SK-MEL-5 (cell line): ENCODE data around the gene PIGR. TPM values are rescaled to one million over a fixed set of nuclear protein-coding genes. Genes with fewer than 3 reads are reported as not detected.

ENCODE experiments used
- DNase-seq: peaks from one replicate; pipeline ENCODE4 v3.0.0-alpha.2; 2016; ENCODE audit warnings: low read depth, low spot score
- in situ Hi-C: cut with HindIII; loops from 2 replicates; pipeline ENCODE4 v1.10.0; 2016; ENCODE audit warnings: low sequenced_read_pairs, high pct_unique_total_duplicates, low pct_unique_long_range_greater_than_20kb
- polyA plus RNA-seq, 2 experiments: library from polyadenylated mRNA; depleted of rRNA; stranded (reverse); fragments of >200 nt; gene quantifications; 2 replicates each; pipeline ENCODE4 v1.2.3, GENCODE V29; 2015
- total RNA-seq: library from RNA; depleted of rRNA; stranded (reverse); fragments of >200 nt; shearing (Covaris generic); gene quantifications from 2 replicates; pipeline ENCODE4 v1.2.3, GENCODE V29; 2014; rRNA removed

The PIGR gene
- total RNA-seq = not detected in 2 replicates
- polyA plus RNA-seq (2015; cell fraction: cytosol; rRNA removed) = 0.01 TPM in 1 of 2 replicates, not detected in the other
- polyA plus RNA-seq (2015; cell fraction: nucleus; rRNA removed) = not detected in 2 replicates

- in situ Hi-C loops = no loop called here
- no peak for DNase-seq
Observed at GRCh38 chr1:206946261-206946660, at the start of gene PIGR. PIGR (minus strand) TSS chr1:206946466; CDS start chr1:206940531, 5,935 bp downstream.

DNA sequence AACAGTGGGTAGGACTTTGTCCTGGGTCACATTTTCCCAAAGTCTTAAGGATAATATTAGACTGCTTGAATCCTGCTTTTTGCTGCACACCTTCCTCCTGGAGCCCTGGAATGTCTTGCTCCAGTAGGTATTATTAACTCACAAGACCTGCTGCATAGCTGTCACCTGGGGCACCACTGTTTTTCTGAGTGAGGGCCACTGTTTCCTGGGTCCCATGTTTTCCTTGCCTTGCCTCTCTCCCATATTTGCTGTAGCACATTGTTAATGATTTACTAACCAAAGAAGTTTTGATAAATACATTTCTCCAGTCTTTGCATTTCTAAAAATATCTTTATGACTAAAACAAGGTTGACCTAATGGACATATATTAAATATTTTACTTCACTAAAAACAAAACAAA lies 46.5 kb upstream of the PIGR start:
- DNase-seq = no peak
- in situ Hi-C loops = no loop called here

- in situ Hi-C loops = no loop called here
- no peak for DNase-seq
Observed at GRCh38 chr1:206987873-206988272, 41.6 kb upstream of the PIGR start.

GRCh38 chr1:206986885-206987284 lies 40.6 kb upstream of the PIGR start:
- in situ Hi-C loops = no loop called here
- no peak for DNase-seq

GRCh38 chr1:206986402-206986801 lies 40.1 kb upstream of the PIGR start:
- no peak for DNase-seq
- in situ Hi-C loops = no loop called here

GRCh38 chr1:206985162-206985749 lies 39.0 kb upstream of the PIGR start:
- DNase-seq = no peak

GRCh38 chr1:206982216-206982615 lies 36.0 kb upstream of the PIGR start:
- DNase-seq = peak; percentile 75
- in situ Hi-C loops = no loop called here

More at GRCh38 chr1:206985162-206985749, 39.0 kb upstream of the PIGR start:
- in situ Hi-C loops = no loop called here

DNA sequence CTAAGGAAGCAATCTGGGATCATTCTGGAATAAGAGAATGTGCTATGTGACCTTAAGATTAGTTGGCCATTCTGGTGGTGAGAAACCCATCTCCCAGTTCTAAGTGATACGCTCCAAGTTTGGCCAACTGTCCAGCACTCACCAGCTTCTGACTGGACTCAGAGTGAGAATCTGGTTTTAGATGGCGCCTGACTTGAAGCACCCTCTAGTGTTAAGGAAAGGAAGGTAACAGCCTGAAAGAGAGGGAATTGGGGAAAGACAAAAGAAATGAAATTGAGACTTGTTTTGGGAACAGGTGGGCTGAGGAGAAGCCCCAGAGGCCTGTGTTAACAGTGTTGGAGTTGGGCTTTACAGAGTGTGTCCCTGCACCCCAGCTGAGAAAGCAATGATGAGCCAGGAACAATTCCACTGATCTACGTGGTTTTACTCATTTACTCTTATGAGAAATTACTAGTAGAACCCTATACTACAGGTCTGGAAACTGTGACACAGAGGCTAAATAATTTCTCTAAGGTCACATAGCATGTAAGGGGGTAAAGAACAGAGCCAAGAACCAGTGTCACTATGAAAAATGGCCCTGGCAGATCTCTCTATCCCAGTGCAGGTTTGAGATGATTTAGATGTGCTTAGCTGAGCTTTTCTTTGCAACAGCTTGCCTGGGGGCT lies 33.2 kb upstream of the PIGR start:
- in situ Hi-C loops = no loop called here
- DNase-seq = peak; percentile 62

DNA sequence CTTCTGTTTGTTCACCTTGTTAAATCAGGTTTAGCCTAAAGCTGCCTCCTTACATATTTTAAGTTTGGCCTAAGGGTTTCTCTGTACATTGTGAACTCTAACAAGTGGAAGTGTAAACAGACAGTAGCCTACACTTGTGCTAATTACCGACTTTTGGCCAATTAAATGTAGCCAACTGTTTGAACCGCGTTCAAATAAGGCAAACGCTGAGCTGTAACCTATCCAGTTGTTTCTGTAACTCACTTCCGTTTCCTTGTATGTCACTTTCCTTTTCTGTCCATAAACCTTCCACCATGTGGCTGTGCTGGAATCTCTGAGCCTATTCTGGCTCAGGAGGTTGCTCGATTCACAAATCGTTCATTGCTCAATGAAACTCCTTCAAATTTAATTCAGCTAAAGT lies 32.0 kb upstream of the PIGR start:
- DNase-seq = no peak
- in situ Hi-C loops = no loop called here

DNA sequence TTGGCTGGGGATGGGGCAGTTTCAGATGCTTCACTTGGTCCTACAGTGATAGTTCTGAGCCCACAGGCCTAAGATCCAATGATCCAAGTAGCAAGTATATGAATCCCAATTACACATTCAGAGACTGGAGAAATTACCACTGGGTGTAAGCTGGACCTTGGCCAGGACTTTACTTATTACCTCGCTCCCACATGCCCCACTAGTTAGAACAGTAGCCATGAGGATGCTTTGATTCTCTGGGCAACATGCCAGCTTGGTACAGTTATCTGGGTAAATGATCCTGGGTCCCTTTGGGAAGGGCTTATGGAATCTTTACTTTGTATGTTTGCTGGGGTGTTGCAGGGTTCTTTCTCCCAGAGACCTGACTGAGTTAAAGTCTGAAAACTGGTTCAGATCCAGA lies 29.0 kb upstream of the PIGR start:
- DNase-seq = no peak
- in situ Hi-C loops = no loop called here

DNA sequence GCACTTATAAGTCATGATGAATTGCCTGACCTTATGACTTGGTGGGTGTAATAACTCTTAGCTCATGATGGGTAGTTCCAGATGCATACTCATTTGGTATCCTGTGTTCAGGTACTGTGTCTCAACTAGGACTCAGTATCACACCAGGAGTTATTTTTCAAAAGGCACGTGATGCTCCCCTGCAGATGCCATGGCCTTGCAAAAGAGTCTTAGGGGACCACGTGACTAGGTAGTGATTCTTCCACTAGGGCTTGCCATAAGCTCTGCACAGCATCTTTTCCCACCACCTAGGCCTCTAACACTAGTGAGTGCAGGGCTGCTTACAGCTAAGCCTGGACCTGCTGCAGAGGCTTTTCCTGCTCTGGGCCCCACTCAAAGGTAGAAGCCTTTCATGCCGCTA lies 27.9 kb upstream of the PIGR start:
- no peak for DNase-seq
- in situ Hi-C loops = no loop called here

DNA sequence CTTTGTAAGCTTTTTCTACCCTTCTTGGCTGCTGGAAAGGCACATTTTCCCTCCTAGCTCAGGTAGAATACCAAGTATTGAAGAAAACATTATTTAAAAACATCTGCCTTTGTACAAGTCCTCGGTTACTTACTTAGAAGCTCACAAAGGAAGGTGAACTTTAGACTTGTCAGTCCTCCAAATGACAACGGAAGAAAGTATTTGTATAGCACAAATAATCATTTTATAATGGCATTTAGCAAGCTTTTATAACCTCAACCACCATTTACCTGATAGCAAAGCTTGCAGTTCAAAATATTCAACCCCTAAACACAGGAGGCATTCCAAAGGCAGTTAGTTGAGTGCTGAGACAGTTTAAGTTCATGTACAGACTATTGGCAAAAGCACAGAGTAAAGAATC lies 26.5 kb upstream of the PIGR start:
- DNase-seq = no peak
- in situ Hi-C loops = no loop called here

- DNase-seq = no peak
- in situ Hi-C loops = no loop called here
Observed at GRCh38 chr1:206971029-206971655, 24.9 kb upstream of the PIGR start.

GRCh38 chr1:206970446-206970845 lies 24.2 kb upstream of the PIGR start, which contains the start of gene FCAMR:
FCAMR (minus strand) TSS chr1:206970460; CDS start chr1:206970125, 335 bp downstream.
- in situ Hi-C loops = no loop called here
- no peak for DNase-seq

- DNase-seq = no peak
- in situ Hi-C loops = no loop called here
Observed at GRCh38 chr1:206969090-206969489, 22.8 kb upstream of the PIGR start.

GRCh38 chr1:206967096-206967849 lies 21.0 kb upstream of the PIGR start:
- in situ Hi-C loops = no loop called here
- no peak for DNase-seq

DNA sequence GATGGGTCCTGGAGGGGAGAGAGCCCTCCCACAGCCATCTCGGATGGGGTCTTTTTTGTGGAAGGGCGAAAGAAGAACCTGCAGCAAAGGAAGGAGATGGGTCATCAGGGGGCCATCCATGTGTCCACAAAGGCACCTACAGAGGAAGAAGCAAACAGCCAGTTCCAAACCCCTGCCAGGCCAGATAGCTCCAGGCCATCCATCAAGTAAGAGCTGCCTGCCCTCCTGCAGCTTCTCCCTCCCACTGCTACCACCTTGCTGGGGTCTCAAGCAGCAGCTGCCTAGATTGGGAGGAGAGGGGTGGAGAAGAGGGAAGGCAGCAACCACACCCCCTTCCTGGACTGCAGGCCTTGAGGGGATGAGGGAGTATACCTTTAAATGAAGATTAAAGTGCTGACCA lies 19.5 kb upstream of the PIGR start:
- DNase-seq = no peak
- in situ Hi-C loops = no loop called here

DNA sequence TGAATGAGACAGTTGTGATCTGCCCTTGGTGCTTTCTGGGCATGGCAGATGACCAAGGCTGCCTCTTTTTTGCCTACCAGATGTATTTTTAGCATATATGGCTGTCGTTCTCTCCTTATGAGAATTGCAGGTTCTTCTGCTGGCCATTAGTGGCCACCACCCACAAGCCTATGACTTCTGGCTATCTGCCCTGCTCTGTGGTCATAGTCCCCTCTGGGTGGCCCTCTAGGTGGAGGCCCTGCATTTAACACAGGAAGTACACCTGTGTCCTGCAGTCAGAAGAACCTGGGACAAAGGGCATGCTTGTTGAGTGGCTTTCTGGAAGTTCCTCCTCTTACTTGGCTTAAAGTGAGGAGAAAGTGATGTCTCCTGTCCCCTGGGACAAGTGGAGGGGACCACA lies 17.5 kb upstream of the PIGR start:
- in situ Hi-C loops = no loop called here
- no peak for DNase-seq
